Liver (tissue), 9 donors: Measurements from ENCODE around the gene ARHGEF12. TPM values are rescaled to one million over a fixed set of nuclear protein-coding genes. Genes with fewer than 3 reads are reported as not detected.

Experiments
- DNase-seq: peaks from one replicate; pipeline ENCODE4 v3.0.0-alpha.2; 2017; ENCODE audit warnings: low spot score
- H3K27ac ChIP-seq, 2 donors: one replicate each; pipeline ENCODE4 v1.7.0; 2013; ENCODE audit warnings: inconsistent platforms in 2 of 2, low read length in 2 of 2, control low read depth in 1 of 2, low read depth in 1 of 2, mild to moderate bottlenecking in 1 of 2
- H3K27me3 ChIP-seq, 4 donors: one replicate each; pipeline versions ENCODE4 v1.6.1 to v1.7.0; 2013; ENCODE audit warnings: low read length in 3 of 4, inconsistent platforms in 1 of 4, mild to moderate bottlenecking in 1 of 4, moderate library complexity in 1 of 4; ENCODE audit not compliant: control insufficient read depth in 4 of 4, insufficient read depth in 4 of 4
- H3K36me3 ChIP-seq, 4 donors: one replicate each; pipeline versions ENCODE4 v1.6.1 to v1.7.0; 2013; ENCODE audit warnings: low read length in 3 of 4, mild to moderate bottlenecking in 3 of 4, low read depth in 1 of 4, moderate library complexity in 1 of 4; ENCODE audit not compliant: control insufficient read depth in 4 of 4, insufficient read depth in 3 of 4
- H3K4me1 ChIP-seq, 4 donors: one replicate each; pipeline versions ENCODE4 v1.6.1 to v1.7.0; 2013; ENCODE audit warnings: low read length in 3 of 4, mild to moderate bottlenecking in 3 of 4, moderate library complexity in 1 of 4; ENCODE audit not compliant: control insufficient read depth in 4 of 4, insufficient read depth in 4 of 4
- H3K4me3 ChIP-seq, 3 donors: one replicate each; pipeline versions ENCODE4 v1.6.1 to v1.7.0; 2013; ENCODE audit warnings: low read length in 3 of 3, control low read depth in 1 of 3, low read depth in 1 of 3, mild to moderate bottlenecking in 1 of 3
- H3K9ac ChIP-seq, 2 donors: one replicate each; pipeline ENCODE4 v1.7.0; 2013; ENCODE audit warnings: low read length in 2 of 2, mild to moderate bottlenecking in 2 of 2, moderate library complexity in 2 of 2, control low read depth in 1 of 2, low read depth in 1 of 2
- H3K9me3 ChIP-seq, 4 donors: one replicate each; pipeline versions ENCODE4 v1.6.1 to v1.7.0; 2013; ENCODE audit warnings: low read length in 3 of 4; ENCODE audit not compliant: control insufficient read depth in 4 of 4
- ATF3 ChIP-seq: IDR thresholded peaks from 2 replicates; pipeline ENCODE4 v1.6.1; 2016; ENCODE audit warnings: antibody characterized with exemption
- CTCF ChIP-seq: fragments of 150-350 bp; IDR thresholded peaks from 2 replicates; pipeline ENCODE4 v1.5.1; 2017; ENCODE audit warnings: improper control_type of control experiment, low read depth, low read length; ENCODE audit not compliant: missing input control
- EGR1 ChIP-seq, 2 donors: IDR thresholded peaks; 2 replicates each; pipeline ENCODE4 v1.6.1; 2016 to 2018; ENCODE audit warnings: antibody characterized with exemption in 2 of 2, low read depth in 2 of 2
- FOXA1 ChIP-seq: IDR thresholded peaks from 2 replicates; pipeline ENCODE4 v1.6.1; 2016; ENCODE audit warnings: antibody characterized with exemption
- FOXA2 ChIP-seq: IDR thresholded peaks from 2 replicates; pipeline ENCODE4 v1.6.1; 2016; ENCODE audit warnings: antibody characterized with exemption
- GABPA ChIP-seq, 2 donors: IDR thresholded peaks in 1 of 2; conservative IDR thresholded peaks in 1 of 2; 2 replicates each; pipeline ENCODE4 v1.6.1; 2016; ENCODE audit warnings: antibody characterized with exemption in 2 of 2, mild to moderate bottlenecking in 1 of 2, moderate library complexity in 1 of 2
- HNF4A ChIP-seq, 2 donors: conservative IDR thresholded peaks; 2 replicates each; pipeline ENCODE4 v1.6.1; 2016; ENCODE audit warnings: antibody characterized with exemption in 2 of 2, mild to moderate bottlenecking in 2 of 2
- HNF4G ChIP-seq: IDR thresholded peaks from 2 replicates; pipeline ENCODE4 v1.6.1; 2016; ENCODE audit warnings: antibody characterized with exemption
- JUND ChIP-seq, 2 donors: IDR thresholded peaks; 2 replicates each; pipeline ENCODE4 v1.6.1; 2016; ENCODE audit warnings: antibody characterized with exemption in 2 of 2
- MAX ChIP-seq: IDR thresholded peaks from 2 replicates; pipeline ENCODE4 v1.6.1; 2016; ENCODE audit warnings: antibody characterized with exemption
- NR2F2 ChIP-seq: IDR thresholded peaks from 2 replicates; pipeline ENCODE4 v1.6.1; 2016; ENCODE audit warnings: antibody characterized with exemption
- RAD21 ChIP-seq, 2 donors: IDR thresholded peaks; 2 replicates each; pipeline ENCODE4 v1.6.1; 2016; ENCODE audit warnings: antibody characterized with exemption in 2 of 2, mild to moderate bottlenecking in 2 of 2
- REST ChIP-seq: IDR thresholded peaks from 2 replicates; pipeline ENCODE4 v1.6.1; 2016; ENCODE audit warnings: antibody characterized with exemption, mild to moderate bottlenecking
- RXRA ChIP-seq, 2 donors: IDR thresholded peaks; 2 replicates each; pipeline ENCODE4 v1.6.1; 2017 to 2018; ENCODE audit warnings: antibody characterized with exemption in 2 of 2, mild to moderate bottlenecking in 1 of 2
- SP1 ChIP-seq: IDR thresholded peaks from 2 replicates; pipeline ENCODE4 v1.6.1; 2018; ENCODE audit warnings: antibody characterized with exemption, mild to moderate bottlenecking
- TAF1 ChIP-seq: conservative IDR thresholded peaks from 2 replicates; pipeline ENCODE4 v1.6.1; 2016; ENCODE audit warnings: antibody characterized with exemption, mild to moderate bottlenecking
- YY1 ChIP-seq: IDR thresholded peaks from 2 replicates; pipeline ENCODE4 v1.6.1; 2016; ENCODE audit warnings: antibody characterized with exemption, mild to moderate bottlenecking
- ZBTB33 ChIP-seq: IDR thresholded peaks from 2 replicates; pipeline ENCODE4 v1.6.1; 2016; ENCODE audit warnings: antibody characterized with exemption
- WGBS: extraction: QIAGEN DNeasy Blood & Tissue Kit; methylation state at CpG from one replicate; pipeline ENCODE4 v1.1.7; 2013; 5-methylcytosine and 5-hydroxymethylcytosine counted together
- polyA plus RNA-seq, 2 donors: library from polyadenylated mRNA; stranded (reverse) in 1 of 2; unstranded in 1 of 2; fragments of 200-250 nt in 1 of 2; fragments of >200 nt in 1 of 2; fragmentation: Nextera tagmentation in 1 of 2; extraction: Ambion mirVana in 1 of 2; gene quantifications; one replicate each; pipeline versions ENCODE4 v1.2.1 to v1.2.3, GENCODE V29; 2013 to 2015
- total RNA-seq, 2 donors: library from RNA; depleted of rRNA; stranded (reverse); fragments of >200 nt; gene quantifications; one replicate each; pipeline ENCODE4 v1.2.3, GENCODE V29; 2014
- donor health status: healthy.
- donor health status: healthy.
- donor health status: healthy.
- donor health status: healthy.
- donor health status: healthy.

Gene ARHGEF12
- total RNA-seq: 100 to 1,000 TPM in 1 of 2 donors, 10 to 100 TPM in 1; 78.6 to 169 TPM
- 10 to 100 TPM; 28.0 to 29.2 TPM for polyA plus RNA-seq

- Histone ChIP-seq H3K9ac (peak within 1 kb of the TSS; percentile 91 to 97), H3K36me3 (no peaks in the 10 kb centered on the region), H3K27ac (peak within 1 kb of the TSS; percentile 92 to 94), H3K9me3 (no peaks in the 10 kb centered on the region), H3K4me1 (peaks cover 0 to 11% (median 4%) of the 10 kb centered on the region in 4 donors), H3K4me3 (peak within 1 kb of the TSS; percentile 82 to 99 (median 96)), H3K27me3 (no peaks in the 10 kb centered on the region)
- peak; percentile 30 to 44 for TF ChIP-seq RXRA (IDR thresholded peaks at IDR 0.05)
- TF ChIP-seq ATF3: peak; percentile 37
- TF ChIP-seq FOXA2: no peak
- no peak for TF ChIP-seq JUND (IDR thresholded peaks at IDR 0.05)
- no peak for TF ChIP-seq TAF1
- TF ChIP-seq RAD21 (IDR thresholded peaks at IDR 0.05): peak; percentile 26 to 35
- TF ChIP-seq ZBTB33: no peak
- peak in 1 of 2 donors; percentile 12 for TF ChIP-seq HNF4A (conservative IDR thresholded peaks at IDR 0.05)
- no peak for TF ChIP-seq HNF4G
- TF ChIP-seq SP1: peak; percentile 61
- peak; percentile 71 for TF ChIP-seq MAX
- no peak for TF ChIP-seq FOXA1
- TF ChIP-seq REST: peak; percentile 39
- peak; percentile 54 to 81 for TF ChIP-seq GABPA (IDR thresholded peaks at IDR 0.05 in 1 of 2, conservative IDR thresholded peaks at IDR 0.05 in 1 of 2)
- no peak for TF ChIP-seq CTCF
- no peak for TF ChIP-seq NR2F2
- TF ChIP-seq YY1: peak; percentile 63
- TF ChIP-seq EGR1 (IDR thresholded peaks at IDR 0.05; ENCODE audit: low read depth in 2 of 2): peak; percentile 41 to 81
- DNase-seq: peak; percentile 90
- under 1% methylated on average over 92 of the region's 92 CpGs for WGBS
These were observed at the start of gene ARHGEF12 for GRCh38 chr11:120335908-120336640. ARHGEF12 (plus strand) TSS chr11:120336413; CDS start chr11:120337244, 831 bp downstream.
